T follicular helper cell (primary cell): ENCODE measurements around the gene RPS15.
"Not testable (repeated sequence)": the region's sequence is repeated elsewhere in the genome, so short reads cannot be mapped to it uniquely, and the experiment has no call there.

Source experiments
- DNase-seq: peaks from one replicate; pipeline ENCODE4 v3.0.0-alpha.2; 2020; ENCODE audit warnings: low read depth

Gene RPS15

DNA sequence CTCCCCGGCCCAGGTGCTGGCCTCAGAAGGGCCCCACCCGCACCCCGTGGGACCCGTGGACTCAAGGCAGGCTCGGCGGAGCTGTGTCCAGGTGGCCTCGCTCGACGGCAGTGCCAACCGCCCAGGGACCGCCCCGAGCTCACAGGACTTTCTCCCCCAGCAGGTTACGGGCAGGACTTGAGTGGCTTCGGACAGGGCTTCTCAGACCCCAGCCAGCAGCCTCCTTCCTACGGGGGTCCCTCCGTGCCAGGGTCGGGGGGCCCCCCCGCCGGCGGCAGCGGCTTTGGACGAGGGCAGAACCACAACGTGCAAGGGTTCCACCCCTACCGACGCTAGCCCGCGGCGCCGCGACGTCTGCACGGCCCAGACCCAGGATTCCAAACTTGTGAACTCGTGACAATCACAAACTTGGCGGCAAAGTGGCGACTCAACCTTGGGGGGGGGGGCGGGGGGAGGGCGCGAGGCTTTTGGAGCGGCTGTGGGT is 3.6 kb upstream of the RPS15 start:
- DNase-seq = no peak

DNA sequence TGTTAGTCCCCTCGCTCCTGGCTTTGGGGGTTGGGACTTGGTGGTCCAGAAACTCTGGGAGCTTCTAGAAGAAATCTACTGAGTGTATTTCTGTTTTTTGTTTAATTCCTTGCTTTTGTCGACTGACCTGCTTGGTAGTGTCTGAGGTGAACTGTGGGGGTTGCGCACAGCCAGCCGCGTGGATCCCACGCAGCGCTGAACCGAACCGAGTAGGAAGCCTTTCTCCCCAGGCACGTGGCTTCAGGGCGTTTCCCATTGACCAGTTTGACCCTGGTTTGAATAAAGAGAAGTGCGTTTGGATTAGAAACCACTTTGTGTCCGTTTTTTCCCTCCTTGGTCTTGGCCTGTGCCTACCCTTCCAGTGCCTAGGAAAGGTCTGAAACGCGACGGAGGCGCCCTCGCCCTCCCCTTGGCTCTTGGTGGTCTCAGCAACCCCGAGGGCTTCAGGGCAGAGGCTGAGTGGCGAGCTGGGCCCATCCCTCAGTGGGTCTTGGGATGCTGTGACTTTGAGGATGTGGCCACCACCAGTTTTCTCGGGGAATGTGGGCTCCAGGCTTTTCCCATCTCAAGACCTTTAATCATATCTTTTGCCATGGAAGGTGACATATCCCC is 2.7 kb upstream of the RPS15 start:
- no peak for DNase-seq

DNA sequence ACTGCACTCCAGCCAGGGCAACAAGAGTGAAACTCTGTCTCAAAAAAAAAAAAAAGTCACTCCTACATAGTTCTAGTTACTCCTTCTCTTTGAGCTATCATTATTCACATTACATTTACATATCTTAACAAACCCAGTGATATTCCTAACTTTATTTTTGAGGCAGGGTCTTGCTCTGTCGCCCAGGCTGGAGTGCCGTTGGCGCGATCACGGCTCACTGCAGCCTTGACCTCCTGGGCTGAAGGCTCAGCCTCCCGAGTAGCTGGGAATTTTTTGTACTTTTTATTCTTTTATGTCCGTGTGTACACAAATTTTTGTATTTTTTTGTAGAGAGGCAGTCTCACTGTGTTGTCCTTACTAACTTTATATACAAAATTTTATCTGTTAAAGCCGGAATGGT is 587 bp upstream of the RPS15 start:
- DNase-seq = no peak

DNA sequence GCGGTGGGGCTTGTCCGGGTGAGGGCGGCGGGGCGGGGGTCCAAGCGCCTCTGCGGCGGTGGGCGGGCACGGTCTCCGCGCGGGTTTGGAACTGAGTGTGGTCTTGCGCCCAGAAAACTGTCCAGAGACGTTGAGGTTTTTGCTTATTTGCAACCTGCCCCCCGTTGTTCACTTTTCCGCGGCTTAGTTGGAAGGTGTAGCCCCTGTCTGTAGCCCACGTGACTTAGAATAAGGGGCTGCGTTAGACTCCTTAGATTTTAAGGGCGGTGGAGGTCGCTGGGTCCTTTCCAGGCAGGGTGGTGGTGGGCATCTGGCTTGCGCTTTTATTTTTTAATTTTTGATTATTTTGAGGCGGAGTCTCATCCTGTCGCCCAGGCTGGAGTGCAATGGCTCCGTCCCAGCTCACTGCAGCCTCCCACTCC is 748 bp downstream of the RPS15 start:
- DNase-seq = no peak

DNA sequence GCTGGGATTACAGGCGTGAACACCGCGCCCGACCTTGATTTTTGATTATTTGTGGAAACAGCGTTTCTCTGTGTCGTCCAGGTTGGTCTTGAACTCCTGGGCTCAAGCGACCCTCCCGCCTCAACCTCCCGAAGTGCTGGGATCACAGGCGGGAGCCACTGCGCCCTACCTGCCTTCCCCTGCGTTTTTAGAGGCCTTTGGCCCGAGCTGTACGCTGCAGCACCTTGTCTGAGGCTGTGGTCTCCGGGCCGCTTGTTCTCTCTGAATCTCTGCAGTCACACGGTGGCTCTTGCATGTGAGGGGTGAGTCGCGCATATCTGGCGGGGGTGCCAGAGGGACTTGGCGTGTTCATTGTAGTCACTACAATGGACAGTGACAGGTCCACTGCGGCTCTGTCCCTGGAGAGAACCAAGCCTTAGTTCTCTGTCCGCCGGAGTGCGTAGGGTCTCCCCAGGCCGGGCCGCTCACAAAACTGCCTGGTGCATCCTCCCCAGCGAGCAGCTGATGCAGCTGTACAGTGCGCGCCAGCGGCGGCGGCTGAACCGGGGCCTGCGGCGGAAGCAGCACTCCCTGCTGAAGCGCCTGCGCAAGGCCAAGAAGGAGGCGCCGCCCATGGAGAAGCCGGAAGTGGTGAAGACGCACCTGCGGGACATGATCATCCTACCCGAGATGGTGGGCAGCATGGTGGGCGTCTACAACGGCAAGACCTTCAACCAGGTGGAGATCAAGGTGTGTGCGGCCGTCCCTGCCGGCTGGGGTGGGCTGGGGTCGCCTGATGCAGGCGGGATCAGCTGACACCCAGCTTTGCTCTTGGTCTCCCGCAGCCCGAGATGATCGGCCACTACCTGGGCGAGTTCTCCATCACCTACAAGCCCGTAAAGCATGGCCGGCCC is 1.6 kb downstream of the RPS15 start:
- DNase-seq = not testable (repeated sequence)

DNA sequence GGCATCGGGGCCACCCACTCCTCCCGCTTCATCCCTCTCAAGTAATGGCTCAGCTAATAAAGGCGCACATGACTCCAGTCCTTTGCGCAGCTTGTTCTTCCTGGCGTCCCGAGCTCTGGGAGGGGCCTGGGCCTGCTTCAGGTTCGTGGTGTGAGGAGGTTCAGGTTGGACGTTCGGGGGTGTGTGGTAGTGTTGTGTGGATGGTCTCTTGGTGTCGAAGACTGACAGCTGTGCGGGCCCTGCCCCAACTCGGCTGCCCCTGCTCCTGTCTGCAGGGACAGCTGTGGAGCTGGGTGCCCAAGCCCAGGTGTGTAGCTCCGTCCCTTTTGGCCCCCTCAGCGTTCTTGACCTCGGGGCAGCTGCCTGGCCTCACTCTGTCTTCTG is 2.2 kb downstream of the RPS15 start:
- DNase-seq = no peak

DNA sequence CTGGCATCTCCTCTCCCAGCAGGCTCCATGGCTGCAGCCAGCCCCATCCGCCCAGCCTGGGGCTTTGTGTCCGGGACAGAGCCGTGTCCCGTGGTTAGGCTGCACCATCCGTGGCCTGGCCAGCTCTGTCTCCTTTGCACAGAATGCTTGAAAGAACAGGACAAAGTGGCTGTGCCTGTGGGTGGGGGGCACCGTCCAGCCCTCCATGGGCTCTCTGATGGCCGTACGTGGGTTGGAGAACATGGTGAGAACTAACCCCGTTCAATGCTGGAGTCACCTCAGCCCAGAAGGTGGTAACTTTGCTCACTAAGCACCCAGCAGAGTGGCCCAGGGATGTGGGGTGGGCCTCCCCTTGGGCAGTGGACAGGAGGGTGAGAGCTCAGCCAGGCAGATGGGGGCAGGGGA is 2.8 kb downstream of the RPS15 start:
- DNase-seq = no peak

DNA sequence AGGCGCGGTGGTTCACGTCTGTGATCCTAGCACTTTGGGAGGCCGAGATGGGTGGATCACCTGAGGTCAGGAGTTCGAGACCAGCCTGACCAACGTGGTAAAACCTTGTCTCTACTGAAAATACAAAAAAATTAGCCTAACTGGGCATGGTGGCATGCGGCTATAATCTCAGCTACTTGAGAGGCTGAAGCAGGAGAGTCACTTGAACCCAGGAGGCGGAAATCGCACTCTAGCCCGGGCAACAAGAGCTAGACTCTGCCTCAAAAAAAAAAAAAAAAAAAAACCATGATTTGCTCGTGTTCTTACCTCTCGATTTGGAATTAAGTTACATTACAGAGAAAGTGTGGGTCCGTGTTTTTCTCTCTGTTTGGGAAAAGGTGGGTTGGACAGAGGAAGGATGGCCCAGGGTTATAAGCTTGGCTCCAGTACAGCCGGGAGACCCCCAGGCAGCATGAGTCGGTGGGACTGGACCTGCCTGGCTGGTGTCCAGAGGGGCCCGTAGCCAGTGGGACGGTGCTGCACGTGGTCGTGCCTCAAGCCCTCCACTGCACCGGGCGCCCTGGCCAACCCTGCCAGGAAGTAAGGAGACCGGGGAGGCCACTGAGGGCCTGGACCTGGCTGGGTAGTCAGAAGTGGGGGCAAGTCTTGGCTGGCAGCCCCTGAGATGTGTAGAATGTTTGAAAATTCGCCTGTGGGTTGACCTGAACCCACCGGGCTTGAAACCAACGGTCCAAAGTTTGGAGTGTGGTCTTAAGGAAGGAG is 3.7 kb downstream of the RPS15 start:
- DNase-seq = no peak

DNA sequence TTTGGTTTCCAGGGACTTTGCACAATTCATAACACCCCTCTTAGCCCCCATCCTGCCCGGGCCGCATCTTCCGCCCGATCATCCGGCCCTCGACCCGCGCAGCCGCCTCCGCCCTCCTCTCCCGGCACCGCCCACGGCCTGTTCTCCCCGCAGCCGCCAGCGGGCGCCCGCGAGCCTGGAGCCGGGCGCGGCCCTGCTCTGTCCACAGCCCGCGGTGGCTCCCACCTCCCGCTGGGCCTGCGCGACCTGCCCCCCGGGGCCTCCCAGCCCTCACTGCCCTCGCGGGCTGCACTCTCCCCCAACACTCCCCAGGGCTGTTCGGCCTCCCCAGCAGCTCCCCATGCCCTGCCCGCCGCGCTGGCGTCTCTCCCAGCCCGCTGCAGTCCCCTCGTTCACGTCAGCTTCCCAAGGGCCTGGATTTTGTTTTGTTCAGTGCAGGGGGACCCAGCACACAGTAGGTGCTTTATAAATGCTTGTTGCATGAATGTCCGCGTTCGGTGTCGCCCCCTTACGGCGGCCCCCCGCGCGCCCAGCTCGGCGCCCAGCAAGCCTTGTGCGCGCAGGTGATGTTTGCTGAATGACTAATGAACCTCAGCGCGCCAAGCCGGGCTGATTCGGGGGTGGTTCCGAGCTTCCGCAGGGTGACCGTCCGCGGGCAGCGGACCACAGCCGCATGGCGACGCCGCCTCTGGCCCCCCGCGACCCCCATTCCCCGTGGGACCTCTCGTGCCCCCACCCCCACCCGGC is 7.2 kb downstream of the RPS15 start:
- DNase-seq = peak; percentile 55

DNA sequence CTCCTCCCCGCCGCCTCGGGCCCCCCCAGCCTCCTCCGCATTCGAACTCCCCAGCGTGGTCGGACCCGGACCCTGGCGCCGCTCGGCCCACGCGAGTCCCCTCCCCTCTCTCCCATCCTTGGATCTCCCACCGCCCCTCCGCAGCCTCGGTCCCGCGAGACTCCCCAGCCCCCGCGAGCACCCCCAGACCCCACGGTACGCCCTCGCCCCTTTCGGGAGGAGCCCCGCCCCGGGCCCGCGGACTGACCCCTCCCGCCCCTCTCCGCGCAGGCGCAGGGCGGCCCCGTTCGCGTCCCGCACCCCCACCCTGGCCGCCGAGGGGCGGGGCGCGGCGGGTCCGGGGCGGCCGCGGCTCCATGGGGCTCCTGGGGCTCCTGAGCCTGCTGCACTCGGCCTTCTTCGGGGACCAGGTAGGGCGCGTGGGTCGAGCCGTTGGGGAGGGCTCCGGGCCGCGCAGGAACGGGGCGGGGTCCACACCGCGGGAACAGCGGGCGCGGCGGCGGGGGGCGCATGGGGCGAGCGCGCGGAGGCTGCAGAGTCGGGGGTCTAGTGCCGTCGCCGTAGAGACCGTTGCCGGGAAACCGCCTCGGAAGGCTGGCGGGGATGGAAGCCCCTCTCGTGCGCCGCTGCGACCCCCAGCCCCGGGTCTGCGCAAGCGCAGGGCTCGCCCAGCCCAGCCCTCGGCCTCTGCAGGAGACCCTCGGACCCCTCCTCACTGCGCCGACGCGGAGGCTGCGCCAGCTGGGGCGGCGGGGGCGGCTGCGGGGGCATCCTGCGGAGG is 7.9 kb downstream of the RPS15 start:
- DNase-seq = no peak

DNA sequence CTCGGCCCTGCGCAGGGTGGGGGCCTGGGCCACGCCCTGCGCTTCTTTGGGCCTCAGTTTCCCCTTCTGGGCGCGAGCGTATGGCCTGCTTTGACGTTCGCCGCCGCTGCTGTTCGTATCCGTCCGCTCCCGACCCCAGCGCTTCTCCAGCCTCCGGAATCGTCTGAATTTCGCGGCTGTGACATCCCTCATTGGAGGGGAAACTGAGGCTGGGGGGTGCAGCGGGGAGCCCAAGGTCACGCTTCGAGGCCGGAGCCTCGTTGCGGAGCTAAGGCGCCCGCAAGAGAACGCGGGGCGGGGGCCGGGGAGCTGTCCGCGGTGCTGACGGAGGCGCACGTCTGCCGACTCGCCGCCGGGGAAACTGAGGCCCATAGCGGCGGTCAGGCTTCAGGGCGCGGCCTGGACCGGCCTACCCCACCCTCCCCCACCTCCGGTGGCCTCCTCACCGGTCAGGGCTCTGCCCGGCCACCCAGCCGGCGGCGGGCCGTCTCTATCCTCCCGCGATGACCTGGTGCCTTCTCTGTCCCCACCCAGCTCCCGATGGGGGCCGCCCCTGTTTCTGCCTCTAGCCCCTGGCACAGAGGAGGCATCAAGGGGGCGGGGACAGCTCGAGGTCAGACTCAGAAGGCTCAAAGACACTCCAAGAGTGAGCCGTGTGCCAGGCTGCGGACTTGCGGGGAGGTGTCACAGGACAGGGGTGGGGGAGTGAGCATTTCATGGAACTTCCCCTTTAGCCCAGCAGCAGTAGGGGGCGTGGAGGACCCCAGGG is 8.7 kb downstream of the RPS15 start:
- no peak for DNase-seq

DNA sequence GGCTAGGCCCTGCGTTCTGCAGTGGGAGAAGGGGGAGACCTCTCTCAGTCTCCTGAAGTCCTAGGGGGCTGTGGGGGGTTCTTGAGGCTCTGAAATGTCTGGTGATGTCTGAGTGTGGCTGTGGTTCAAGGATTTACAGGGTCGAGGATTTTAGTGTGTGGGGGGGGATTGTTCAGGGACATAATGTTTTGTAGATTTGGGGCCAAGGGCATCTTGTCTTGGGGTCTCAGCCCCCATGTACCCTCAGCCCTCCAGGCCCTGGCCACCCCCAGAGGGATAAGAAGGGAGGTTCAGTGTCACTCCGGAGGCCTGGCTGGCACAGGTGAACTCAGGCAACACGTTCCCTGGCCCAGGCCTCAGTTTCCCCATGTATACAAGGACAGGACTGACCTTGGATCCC is 9.3 kb downstream of the RPS15 start:
- no peak for DNase-seq

DNA sequence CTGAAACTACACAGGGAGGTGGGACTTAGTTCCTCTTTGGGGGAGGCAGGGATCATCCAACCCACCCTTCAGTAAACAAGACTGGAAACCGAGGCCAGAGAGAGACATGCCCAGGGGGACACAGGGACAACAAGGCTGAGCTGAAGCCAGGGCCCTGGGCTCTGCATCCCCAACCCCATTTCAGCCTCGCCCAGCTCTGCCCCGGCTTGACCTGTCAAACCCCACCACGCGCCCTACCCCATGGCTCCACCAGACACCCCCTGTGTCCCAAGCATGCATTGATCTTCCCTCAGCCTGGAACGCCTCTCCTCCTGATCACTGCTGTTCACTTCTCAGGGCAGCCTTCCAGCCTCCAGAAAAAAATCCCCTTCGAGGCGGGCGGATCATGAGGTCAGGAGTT is 9.7 kb downstream of the RPS15 start:
- no peak for DNase-seq

DNA sequence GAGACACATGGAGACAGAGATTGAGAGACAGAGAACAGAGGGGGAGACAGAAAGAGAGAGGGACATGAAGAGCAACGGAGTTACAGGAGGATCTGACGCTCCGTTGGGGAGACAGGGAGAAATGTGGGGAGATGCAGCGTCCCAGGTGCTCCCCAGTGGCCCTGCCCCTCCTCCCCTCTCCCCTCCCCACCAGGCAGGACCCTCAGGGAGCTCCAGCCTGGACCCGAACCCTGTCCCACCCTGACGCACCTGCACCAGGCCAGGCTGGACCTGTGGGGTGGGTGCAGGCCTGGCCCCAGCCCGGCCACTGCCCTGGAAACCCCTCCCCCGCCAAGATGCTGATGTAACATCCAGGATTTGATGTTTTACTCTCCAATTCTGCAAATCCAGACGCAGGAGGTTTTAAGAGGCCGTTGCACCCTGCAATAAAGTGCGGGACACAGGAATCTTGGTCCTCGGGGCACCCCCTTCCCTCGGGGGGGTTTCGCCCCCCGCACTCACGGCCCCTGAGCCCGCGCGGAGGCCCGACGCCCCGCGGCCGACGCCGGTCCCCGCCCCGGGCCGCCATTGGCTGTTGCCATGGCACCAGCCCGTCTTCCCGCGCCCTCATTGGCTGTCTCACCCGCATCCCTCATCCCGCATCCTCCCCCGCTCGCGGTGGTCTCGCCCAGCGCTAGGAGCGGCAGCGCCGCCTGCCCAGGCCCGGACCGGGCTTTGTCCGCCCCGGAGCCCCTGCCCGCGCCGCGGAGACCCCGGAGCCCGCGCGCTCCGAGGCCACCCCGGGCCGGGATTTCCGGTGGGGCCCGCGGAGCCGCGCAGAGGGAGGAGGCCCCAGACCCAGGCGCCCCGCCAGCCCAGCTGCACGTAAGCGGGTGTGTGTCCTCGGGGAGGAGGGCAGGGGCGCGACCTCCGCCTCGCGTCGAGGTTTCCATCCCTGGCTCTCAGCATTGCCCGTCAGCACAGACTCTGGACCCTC is 11.6 kb downstream of the RPS15 start, which contains the start of gene APC2:
TSS of gene APC2 (plus strand) at position 655 of the 976 bp plus-strand sequence. CDS start 2,881 bp downstream, outside the sequence.
- no peak for DNase-seq

DNA sequence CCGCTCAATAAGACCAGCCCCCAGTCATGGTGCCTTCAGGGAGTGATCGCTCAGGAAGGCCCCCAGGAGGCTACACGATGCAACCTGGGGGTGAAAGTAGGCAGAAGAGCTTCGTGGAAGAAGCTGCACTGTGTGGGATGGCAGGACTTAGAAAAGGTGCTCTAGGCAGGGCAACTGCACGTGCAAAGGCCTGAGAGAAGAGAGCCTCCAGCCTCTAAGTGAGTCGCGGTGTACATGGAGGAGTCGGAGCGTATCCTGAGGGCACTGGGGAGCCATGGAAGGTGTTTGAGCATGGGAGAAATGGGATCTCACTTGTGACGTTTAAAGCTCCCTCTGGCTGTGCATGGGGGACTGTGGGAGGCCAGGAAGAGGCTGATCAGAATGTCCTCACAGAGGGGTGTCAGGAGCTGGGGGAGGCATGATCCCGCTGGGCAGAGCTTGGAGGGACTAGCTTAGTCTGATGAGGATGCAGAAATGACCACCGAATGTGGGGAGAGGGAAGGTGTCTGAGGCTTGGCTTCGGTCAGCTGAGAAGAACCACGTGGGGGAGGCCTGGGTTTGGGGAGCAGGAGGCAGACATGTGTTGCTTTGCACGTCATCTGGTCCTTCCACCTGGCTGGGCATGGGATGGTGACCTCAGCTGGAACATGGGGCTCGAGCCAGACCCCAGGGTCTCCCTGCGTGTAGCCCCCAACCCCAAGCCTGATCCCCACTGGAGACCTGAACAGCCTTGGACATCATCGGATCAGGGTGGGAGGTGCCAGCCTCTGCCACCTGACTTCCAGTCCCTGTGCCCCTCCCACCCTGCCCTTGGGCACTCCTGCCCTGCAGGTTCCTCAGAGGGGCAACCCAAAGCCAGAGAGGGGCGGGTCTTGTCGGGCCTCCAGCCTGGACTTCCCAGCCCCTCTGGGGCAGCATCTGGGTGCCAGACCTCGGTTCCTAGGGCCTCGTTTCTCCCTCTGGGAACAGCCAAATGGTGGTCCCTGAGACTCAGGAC is 12.8 kb downstream of the RPS15 start:
- no peak for DNase-seq

DNA sequence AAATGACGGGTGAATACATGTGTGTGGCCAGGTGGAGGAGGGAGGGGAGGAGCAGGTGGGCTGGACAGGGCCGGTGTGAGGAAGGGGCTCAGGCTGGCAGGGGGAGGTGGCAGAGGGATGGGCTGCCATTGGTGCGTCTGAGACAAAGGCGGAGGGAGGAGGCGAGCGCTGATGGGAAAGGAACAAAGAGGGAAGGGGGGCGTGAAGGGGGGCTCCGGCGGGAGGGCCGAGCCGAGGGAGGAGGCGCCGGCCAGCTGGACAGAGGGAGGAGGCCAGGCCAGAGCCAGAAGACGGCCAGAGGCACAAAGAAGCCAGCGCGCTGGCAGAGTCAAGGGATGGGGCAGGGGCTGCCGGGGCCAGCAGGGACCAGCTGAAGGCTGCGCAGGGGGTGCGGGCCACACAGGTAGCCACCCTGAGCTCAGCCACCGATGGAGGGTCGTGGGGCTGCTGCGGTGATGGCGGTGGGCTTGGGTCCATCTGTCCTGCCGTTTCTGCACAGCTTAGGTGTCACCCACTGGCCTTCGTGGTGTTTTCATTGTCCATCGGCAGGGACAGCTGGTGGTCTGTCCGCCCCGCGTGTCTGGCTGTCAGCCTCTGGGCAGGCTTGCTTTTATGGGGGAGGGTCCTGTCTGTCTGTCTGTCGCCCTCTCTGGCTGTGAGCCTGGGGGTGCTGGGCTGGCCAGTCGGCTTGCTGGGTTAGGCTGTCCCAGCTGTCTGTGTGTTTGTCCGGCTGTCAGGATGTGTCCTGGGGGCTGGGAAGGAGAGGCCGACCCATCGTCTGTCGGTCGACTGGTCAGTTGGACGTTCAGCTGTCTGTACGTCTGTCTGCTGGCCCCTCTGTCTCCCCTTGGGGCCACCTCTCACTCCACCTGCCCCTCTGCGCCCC is 14.0 kb downstream of the RPS15 start:
- no peak for DNase-seq
